NCI-H748 (cell line): ENCODE results near the gene PHF21A.
"Not testable (repeated sequence)": the region's sequence is repeated elsewhere in the genome, so short reads cannot be mapped to it uniquely, and the experiment has no call there.

Experiments
- DNase-seq: peaks from one replicate; lab custom pipeline; 2025; ENCODE audit not compliant: unreplicated experiment; lab: John Stamatoyannopoulos, UW

The PHF21A gene

GRCh38 chr11:45905576-45905975 is 215.7 kb downstream of the PHF21A start:
- DNase-seq, result not testable (repeated sequence)

- DNase-seq, result no peak
These were observed 216.2 kb downstream of the PHF21A start for GRCh38 chr11:45905095-45905494.

- no peak for DNase-seq
These were observed 216.8 kb downstream of the PHF21A start for GRCh38 chr11:45904309-45904915.

GRCh38 chr11:45902452-45903380 is 218.5 kb downstream of the PHF21A start:
- no peak for DNase-seq

GRCh38 chr11:45901626-45902025 is 219.6 kb downstream of the PHF21A start:
- no peak for DNase-seq

- DNase-seq, result peak; percentile 27
These were observed 220.2 kb downstream of the PHF21A start for GRCh38 chr11:45900916-45901617.

- peak; percentile 33 for DNase-seq
These were observed 221.0 kb downstream of the PHF21A start for GRCh38 chr11:45900175-45900800.

- peak; percentile 98 for DNase-seq
These were observed 221.6 kb downstream of the PHF21A start for GRCh38 chr11:45899448-45900174.

GRCh38 chr11:45899086-45899447 is 222.2 kb downstream of the PHF21A start:
- no peak for DNase-seq

- DNase-seq, result no peak
These were observed 223.7 kb downstream of the PHF21A start for GRCh38 chr11:45897556-45897955.

- DNase-seq, result peak; percentile 88
These were observed 224.8 kb downstream of the PHF21A start for GRCh38 chr11:45896422-45896984.

- DNase-seq, result no peak
These were observed 225.5 kb downstream of the PHF21A start for GRCh38 chr11:45895553-45896259.

GRCh38 chr11:45894555-45895247 is 226.6 kb downstream of the PHF21A start:
- DNase-seq, result no peak

- no peak for DNase-seq
These were observed 228.4 kb downstream of the PHF21A start for GRCh38 chr11:45892856-45893255.

GRCh38 chr11:45890886-45891550 is 230.2 kb downstream of the PHF21A start:
- DNase-seq, result no peak

- no peak for DNase-seq
These were observed 231.3 kb downstream of the PHF21A start for GRCh38 chr11:45889966-45890365.

- DNase-seq, result no peak
These were observed 231.7 kb downstream of the PHF21A start for GRCh38 chr11:45889555-45889954.

GRCh38 chr11:45887587-45887986 is 233.7 kb downstream of the PHF21A start:
- DNase-seq, result no peak
